Duodenal mucosa (tissue), 2 donors: Measurements from ENCODE around the gene GPBP1.

Experiments used
- H3K27ac ChIP-seq: one replicate; pipeline ENCODE4 v1.7.0; 2013; ENCODE audit warnings: low read depth, low read length
- H3K27me3 ChIP-seq, 2 donors: one replicate each; pipeline ENCODE4 v1.7.0; 2013; ENCODE audit warnings: low read length in 2 of 2, control low read depth in 1 of 2; ENCODE audit not compliant: insufficient read depth in 2 of 2, control insufficient read depth in 1 of 2
- H3K36me3 ChIP-seq, 2 donors: one replicate each; pipeline ENCODE4 v1.7.0; 2013; ENCODE audit warnings: low read length in 2 of 2, control low read depth in 1 of 2; ENCODE audit not compliant: insufficient read depth in 2 of 2, control insufficient read depth in 1 of 2
- H3K4me1 ChIP-seq, 2 donors: one replicate each; pipeline ENCODE4 v1.7.0; 2013; ENCODE audit warnings: low read length in 2 of 2, control low read depth in 1 of 2; ENCODE audit not compliant: insufficient read depth in 2 of 2, control insufficient read depth in 1 of 2
- H3K4me3 ChIP-seq, 2 donors: one replicate each; pipeline ENCODE4 v1.7.0; 2013; ENCODE audit warnings: low read length in 2 of 2, low read depth in 1 of 2
- H3K9ac ChIP-seq, 2 donors: one replicate each; pipeline ENCODE4 v1.7.0; 2013; ENCODE audit warnings: low read length in 2 of 2, low read depth in 1 of 2
- H3K9me3 ChIP-seq, 2 donors: one replicate each; pipeline ENCODE4 v1.7.0; 2013; ENCODE audit warnings: low read length in 2 of 2, control low read depth in 1 of 2; ENCODE audit not compliant: control insufficient read depth in 1 of 2

The GPBP1 gene

DNA sequence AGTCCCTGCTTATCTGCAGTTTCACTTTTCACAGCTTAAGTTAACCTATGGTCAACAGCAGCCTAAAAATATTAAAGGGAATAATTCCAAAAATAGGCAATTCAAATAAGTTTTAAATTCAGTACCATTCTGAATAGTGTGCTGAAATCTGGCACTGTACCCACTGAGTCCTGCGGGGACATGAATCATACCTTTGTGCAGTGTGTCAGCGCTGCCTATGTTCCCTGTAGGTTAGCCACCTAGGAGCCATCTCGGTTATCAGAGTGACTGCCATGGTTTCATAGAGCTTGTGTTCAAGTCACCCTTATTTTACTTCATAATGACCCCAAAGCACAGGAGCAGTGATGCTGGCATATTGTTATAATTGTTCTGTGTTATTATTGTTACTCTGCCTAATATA, 139.9 kb downstream of the GPBP1 start:
- H3K9ac ChIP-seq: no peak overlapping the region
- no peaks in the 10 kb centered on the region for H3K9me3 ChIP-seq
- no peaks in the 10 kb centered on the region for H3K4me1 ChIP-seq
- H3K27me3 ChIP-seq: no peaks in the 10 kb centered on the region
- no peak overlapping the region for H3K27ac ChIP-seq
- H3K4me3 ChIP-seq: no peak overlapping the region
- no peaks in the 10 kb centered on the region for H3K36me3 ChIP-seq
